Liver (tissue), 9 donors: ENCODE data around the gene SLC24A3. TPM values are rescaled to one million over a fixed set of nuclear protein-coding genes. Genes with fewer than 3 reads are reported as not detected.

ENCODE experiments used
- DNase-seq: peaks from one replicate; pipeline ENCODE4 v3.0.0-alpha.2; 2017; ENCODE audit warnings: low spot score
- H3K27ac ChIP-seq, 2 donors: one replicate each; pipeline ENCODE4 v1.7.0; 2013; ENCODE audit warnings: inconsistent platforms in 2 of 2, low read length in 2 of 2, control low read depth in 1 of 2, low read depth in 1 of 2, mild to moderate bottlenecking in 1 of 2
- H3K27me3 ChIP-seq, 4 donors: one replicate each; pipeline versions ENCODE4 v1.6.1 to v1.7.0; 2013; ENCODE audit warnings: low read length in 3 of 4, inconsistent platforms in 1 of 4, mild to moderate bottlenecking in 1 of 4, moderate library complexity in 1 of 4; ENCODE audit not compliant: control insufficient read depth in 4 of 4, insufficient read depth in 4 of 4
- H3K36me3 ChIP-seq, 4 donors: one replicate each; pipeline versions ENCODE4 v1.6.1 to v1.7.0; 2013; ENCODE audit warnings: low read length in 3 of 4, mild to moderate bottlenecking in 3 of 4, low read depth in 1 of 4, moderate library complexity in 1 of 4; ENCODE audit not compliant: control insufficient read depth in 4 of 4, insufficient read depth in 3 of 4
- H3K4me1 ChIP-seq, 4 donors: one replicate each; pipeline versions ENCODE4 v1.6.1 to v1.7.0; 2013; ENCODE audit warnings: low read length in 3 of 4, mild to moderate bottlenecking in 3 of 4, moderate library complexity in 1 of 4; ENCODE audit not compliant: control insufficient read depth in 4 of 4, insufficient read depth in 4 of 4
- H3K4me3 ChIP-seq, 3 donors: one replicate each; pipeline versions ENCODE4 v1.6.1 to v1.7.0; 2013; ENCODE audit warnings: low read length in 3 of 3, control low read depth in 1 of 3, low read depth in 1 of 3, mild to moderate bottlenecking in 1 of 3
- H3K9ac ChIP-seq, 2 donors: one replicate each; pipeline ENCODE4 v1.7.0; 2013; ENCODE audit warnings: low read length in 2 of 2, mild to moderate bottlenecking in 2 of 2, moderate library complexity in 2 of 2, control low read depth in 1 of 2, low read depth in 1 of 2
- H3K9me3 ChIP-seq, 4 donors: one replicate each; pipeline versions ENCODE4 v1.6.1 to v1.7.0; 2013; ENCODE audit warnings: low read length in 3 of 4; ENCODE audit not compliant: control insufficient read depth in 4 of 4
- ATF3 ChIP-seq: IDR thresholded peaks from 2 replicates; pipeline ENCODE4 v1.6.1; 2016; ENCODE audit warnings: antibody characterized with exemption
- CTCF ChIP-seq: fragments of 150-350 bp; IDR thresholded peaks from 2 replicates; pipeline ENCODE4 v1.5.1; 2017; ENCODE audit warnings: improper control_type of control experiment, low read depth, low read length; ENCODE audit not compliant: missing input control
- EGR1 ChIP-seq, 2 donors: IDR thresholded peaks; 2 replicates each; pipeline ENCODE4 v1.6.1; 2016 to 2018; ENCODE audit warnings: antibody characterized with exemption in 2 of 2, low read depth in 2 of 2
- FOXA1 ChIP-seq: IDR thresholded peaks from 2 replicates; pipeline ENCODE4 v1.6.1; 2016; ENCODE audit warnings: antibody characterized with exemption
- FOXA2 ChIP-seq: IDR thresholded peaks from 2 replicates; pipeline ENCODE4 v1.6.1; 2016; ENCODE audit warnings: antibody characterized with exemption
- GABPA ChIP-seq, 2 donors: IDR thresholded peaks in 1 of 2; conservative IDR thresholded peaks in 1 of 2; 2 replicates each; pipeline ENCODE4 v1.6.1; 2016; ENCODE audit warnings: antibody characterized with exemption in 2 of 2, mild to moderate bottlenecking in 1 of 2, moderate library complexity in 1 of 2
- HNF4A ChIP-seq, 2 donors: conservative IDR thresholded peaks; 2 replicates each; pipeline ENCODE4 v1.6.1; 2016; ENCODE audit warnings: antibody characterized with exemption in 2 of 2, mild to moderate bottlenecking in 2 of 2
- HNF4G ChIP-seq: IDR thresholded peaks from 2 replicates; pipeline ENCODE4 v1.6.1; 2016; ENCODE audit warnings: antibody characterized with exemption
- JUND ChIP-seq, 2 donors: IDR thresholded peaks; 2 replicates each; pipeline ENCODE4 v1.6.1; 2016; ENCODE audit warnings: antibody characterized with exemption in 2 of 2
- MAX ChIP-seq: IDR thresholded peaks from 2 replicates; pipeline ENCODE4 v1.6.1; 2016; ENCODE audit warnings: antibody characterized with exemption
- NR2F2 ChIP-seq: IDR thresholded peaks from 2 replicates; pipeline ENCODE4 v1.6.1; 2016; ENCODE audit warnings: antibody characterized with exemption
- RAD21 ChIP-seq, 2 donors: IDR thresholded peaks; 2 replicates each; pipeline ENCODE4 v1.6.1; 2016; ENCODE audit warnings: antibody characterized with exemption in 2 of 2, mild to moderate bottlenecking in 2 of 2
- REST ChIP-seq: IDR thresholded peaks from 2 replicates; pipeline ENCODE4 v1.6.1; 2016; ENCODE audit warnings: antibody characterized with exemption, mild to moderate bottlenecking
- SP1 ChIP-seq: IDR thresholded peaks from 2 replicates; pipeline ENCODE4 v1.6.1; 2018; ENCODE audit warnings: antibody characterized with exemption, mild to moderate bottlenecking
- TAF1 ChIP-seq: conservative IDR thresholded peaks from 2 replicates; pipeline ENCODE4 v1.6.1; 2016; ENCODE audit warnings: antibody characterized with exemption, mild to moderate bottlenecking
- YY1 ChIP-seq: IDR thresholded peaks from 2 replicates; pipeline ENCODE4 v1.6.1; 2016; ENCODE audit warnings: antibody characterized with exemption, mild to moderate bottlenecking
- ZBTB33 ChIP-seq: IDR thresholded peaks from 2 replicates; pipeline ENCODE4 v1.6.1; 2016; ENCODE audit warnings: antibody characterized with exemption
- WGBS: extraction: QIAGEN DNeasy Blood & Tissue Kit; methylation state at CpG from one replicate; pipeline ENCODE4 v1.1.7; 2013; 5-methylcytosine and 5-hydroxymethylcytosine counted together
- polyA plus RNA-seq, 2 donors: library from polyadenylated mRNA; stranded (reverse) in 1 of 2; unstranded in 1 of 2; fragments of 200-250 nt in 1 of 2; fragments of >200 nt in 1 of 2; fragmentation: Nextera tagmentation in 1 of 2; extraction: Ambion mirVana in 1 of 2; gene quantifications; one replicate each; pipeline versions ENCODE4 v1.2.1 to v1.2.3, GENCODE V29; 2013 to 2015
- total RNA-seq, 2 donors: library from RNA; depleted of rRNA; stranded (reverse); fragments of >200 nt; gene quantifications; one replicate each; pipeline ENCODE4 v1.2.3, GENCODE V29; 2014
- donor health status: healthy.
- donor health status: healthy.
- donor health status: healthy.
- donor health status: healthy.
- donor health status: healthy.

SLC24A3 gene
- total and polyA plus RNA-seq, 4 donors = 0.28 to 1.8 (median 0.46) TPM

GRCh38 chr20:19251506-19251905 is 39.1 kb downstream of the SLC24A3 start (continued):
- TF ChIP-seq CTCF = no peak
- TF ChIP-seq JUND (IDR thresholded peaks at IDR 0.05) = no peak
- no peak for TF ChIP-seq HNF4G
- no peak for TF ChIP-seq FOXA1
- TF ChIP-seq YY1 = no peak

GRCh38 chr20:19251958-19252357 is 39.5 kb downstream of the SLC24A3 start:
- H3K4me1 ChIP-seq = no peaks in the 10 kb centered on the region
- no peaks in the 10 kb centered on the region for H3K9me3 ChIP-seq
- H3K4me3 ChIP-seq = no peak overlapping the region
- TF ChIP-seq TAF1 (no peak), NR2F2 (no peak), FOXA2 (no peak), FOXA1 (no peak), ZBTB33 (no peak), CTCF (no peak), SP1 (no peak), EGR1 (IDR thresholded peaks at IDR 0.05; ENCODE audit: low read depth in 2 of 2) (no peak), ATF3 (no peak), RAD21 (IDR thresholded peaks at IDR 0.05) (no peak), JUND (IDR thresholded peaks at IDR 0.05) (no peak)
- 51% methylated on average over 3 of the region's 3 CpGs for WGBS
- no peak for DNase-seq
- peaks cover 0 to 6% (median 0%) of the 10 kb centered on the region in 4 donors for H3K27me3 ChIP-seq
- no peak overlapping the region for H3K27ac ChIP-seq
- no peak overlapping the region for H3K9ac ChIP-seq
- no peaks in the 10 kb centered on the region for H3K36me3 ChIP-seq

GRCh38 chr20:19252451-19253120 is 40.1 kb downstream of the SLC24A3 start:
- Histone ChIP-seq H3K36me3 (no peaks in the 10 kb centered on the region), H3K9ac (no peak overlapping the region), H3K4me3 (no peak overlapping the region), H3K4me1 (no peaks in the 10 kb centered on the region), H3K27ac (no peak overlapping the region), H3K9me3 (no peaks in the 10 kb centered on the region), H3K27me3 (peaks cover 0 to 6% (median 0%) of the 10 kb centered on the region in 4 donors)
- peak; percentile 22 for DNase-seq
- WGBS = 36% methylated on average over 5 of the region's 5 CpGs
- no peak for TF ChIP-seq RAD21 (IDR thresholded peaks at IDR 0.05)
- TF ChIP-seq JUND (IDR thresholded peaks at IDR 0.05) = no peak
- no peak for TF ChIP-seq ZBTB33
- no peak for TF ChIP-seq REST
- TF ChIP-seq YY1 = no peak
- no peak for TF ChIP-seq HNF4G
- no peak for TF ChIP-seq EGR1 (IDR thresholded peaks at IDR 0.05; ENCODE audit: low read depth in 2 of 2)
- no peak for TF ChIP-seq HNF4A (conservative IDR thresholded peaks at IDR 0.05)
- no peak for TF ChIP-seq GABPA (IDR thresholded peaks at IDR 0.05 in 1 of 2, conservative IDR thresholded peaks at IDR 0.05 in 1 of 2)
- no peak for TF ChIP-seq MAX
- TF ChIP-seq FOXA1 = no peak
